WTC11 (cell line): ENCODE data around the gene ARL15. TPM values are rescaled to one million over a fixed set of nuclear protein-coding genes. Genes with fewer than 3 reads are reported as not detected.

Source experiments
- ATAC-seq: fragments of 200-7000 bp; cut with Tn5 transposase; 2 replicates; pipeline ENCODE4 v1.10.0; 2021; ENCODE audit warnings: mild to moderate bottlenecking, moderate library complexity
- CTCF ChIA-PET: fragments of 300-600 bp; sonication (Branson Sonifier 250); formaldehyde crosslinking; loops from one replicate; lab custom pipeline; 2021; ENCODE audit warnings: antibody characterized with exemption; lab: Charles Lee
- POLR2A ChIA-PET: fragments of 350-600 bp; sonication (Branson Sonifier 250); formaldehyde crosslinking; loops from one replicate; lab custom pipeline; 2021; ENCODE audit warnings: antibody characterized with exemption; lab: Charles Lee
- DNase-seq: peaks from one replicate; pipeline ENCODE4 v3.0.0; 2021; ENCODE audit warnings: low spot score
- H3K27ac Mint-ChIP-seq: 2 replicates; pipeline ENCODE4 v1.8.0; 2021; ENCODE audit warnings: mixed read lengths
- H3K27me3 Mint-ChIP-seq: 2 replicates; pipeline ENCODE4 v1.8.0; 2021; ENCODE audit warnings: low read depth, mild to moderate bottlenecking, moderate library complexity, mixed read lengths
- H3K36me3 Mint-ChIP-seq: 2 replicates; pipeline ENCODE4 v1.8.0; 2021; ENCODE audit warnings: mixed read lengths
- H3K4me1 Mint-ChIP-seq: 2 replicates; pipeline ENCODE4 v1.8.0; 2022; ENCODE audit warnings: mixed read lengths
- H3K4me3 Mint-ChIP-seq: 2 replicates; pipeline ENCODE4 v1.8.0; 2021; ENCODE audit warnings: mild to moderate bottlenecking, moderate library complexity, mixed read lengths
- H3K9me3 Mint-ChIP-seq: 2 replicates; pipeline ENCODE4 v1.8.0; 2021; ENCODE audit warnings: mixed read lengths
- AR ChIP-seq: fragments of 250-450 bp; sonication (Bioruptor Pico); IDR thresholded peaks from 2 replicates; pipeline ENCODE4 v1.9.0; 2021; ENCODE audit warnings: mild to moderate bottlenecking
- ATF3 ChIP-seq: sonication (generic); formaldehyde crosslinking; conservative IDR thresholded peaks from 2 replicates; pipeline ENCODE4 v1.8.1; 2022; ENCODE audit warnings: mild to moderate bottlenecking, missing genetic modification reagents
- CBFB ChIP-seq: sonication (generic); formaldehyde crosslinking; IDR thresholded peaks from 2 replicates; pipeline ENCODE4 v1.8.1; 2022; ENCODE audit warnings: mild to moderate bottlenecking, low read depth, missing genetic modification reagents
- E2F4 ChIP-seq: sonication (generic); formaldehyde crosslinking; IDR thresholded peaks from 2 replicates; pipeline ENCODE4 v1.8.1; 2022; ENCODE audit warnings: low read depth, mild to moderate bottlenecking, moderate library complexity, missing genetic modification reagents, borderline replicate concordance
- EMX1 ChIP-seq: fragments of 250-450 bp; sonication (Bioruptor Pico); IDR thresholded peaks from 2 replicates; pipeline ENCODE4 v1.8.0; 2021; ENCODE audit warnings: mild to moderate bottlenecking
- ESRRA ChIP-seq: sonication (generic); formaldehyde crosslinking; IDR thresholded peaks from 2 replicates; pipeline ENCODE4 v1.8.1; 2022; ENCODE audit warnings: mild to moderate bottlenecking, missing genetic modification reagents, borderline replicate concordance
- IRF1 ChIP-seq: sonication (generic); formaldehyde crosslinking; IDR thresholded peaks from 2 replicates; pipeline ENCODE4 v1.8.0; 2023; ENCODE audit warnings: missing genetic modification reagents
- MXD4 ChIP-seq: fragments of 250-450 bp; sonication (Bioruptor Pico); IDR thresholded peaks from 2 replicates; pipeline ENCODE4 v1.8.0; 2021; ENCODE audit warnings: mild to moderate bottlenecking, moderate library complexity, borderline replicate concordance
- NFE2L1 ChIP-seq: sonication (generic); formaldehyde crosslinking; IDR thresholded peaks from 2 replicates; pipeline ENCODE4 v1.8.1; 2023; ENCODE audit warnings: missing genetic modification reagents
- NR3C1 ChIP-seq: sonication (generic); formaldehyde crosslinking; conservative IDR thresholded peaks from 2 replicates; pipeline ENCODE4 v1.8.1; 2023; ENCODE audit warnings: low read depth, mild to moderate bottlenecking, missing genetic modification reagents
- SMAD4 ChIP-seq: sonication (generic); formaldehyde crosslinking; IDR thresholded peaks from 2 replicates; pipeline ENCODE4 v1.8.0; 2022; ENCODE audit warnings: mild to moderate bottlenecking, missing genetic modification reagents
- SOX15 ChIP-seq: fragments of 250-450 bp; sonication (Bioruptor Pico); IDR thresholded peaks from 2 replicates; pipeline ENCODE4 v1.9.0; 2021; ENCODE audit warnings: mild to moderate bottlenecking
- STAT6 ChIP-seq: sonication (generic); formaldehyde crosslinking; conservative IDR thresholded peaks from 2 replicates; pipeline ENCODE4 v1.8.1; 2023; ENCODE audit warnings: mild to moderate bottlenecking, low read depth, missing genetic modification reagents, moderate library complexity
- ZNF138 ChIP-seq: sonication (generic); formaldehyde crosslinking; conservative IDR thresholded peaks from 2 replicates; pipeline ENCODE4 v1.8.1; 2022; ENCODE audit warnings: mild to moderate bottlenecking, moderate library complexity, missing genetic modification reagents
- ZNF232 ChIP-seq: sonication (generic); formaldehyde crosslinking; IDR thresholded peaks from 2 replicates; pipeline ENCODE4 v1.8.0; 2022; ENCODE audit warnings: mild to moderate bottlenecking, missing genetic modification reagents
- ZNF416 ChIP-seq: fragments of 250-450 bp; sonication (Bioruptor Pico); IDR thresholded peaks from 2 replicates; pipeline ENCODE4 v1.9.0; 2021; ENCODE audit warnings: mild to moderate bottlenecking, inconsistent platforms
- ZSCAN18 ChIP-seq: fragments of 250-450 bp; sonication (Bioruptor Pico); IDR thresholded peaks from 2 replicates; pipeline ENCODE4 v2.1.2; 2022; ENCODE audit warnings: mild to moderate bottlenecking, moderate library complexity
- total RNA-seq: library from RNA; stranded (reverse); gene quantifications from 3 replicates; pipeline ENCODE4 v1.2.3, GENCODE V29; 2021

ARL15 gene
- total RNA-seq, 1 experiment from 2014 or later = 20.1 TPM

GRCh38 chr5:54261596-54261995 lies 48.8 kb downstream of the ARL15 start:
- DNase-seq = no peak
- H3K36me3 Mint-ChIP-seq = no peaks in the 10 kb centered on the region

GRCh38 chr5:54259981-54260380 lies 50.4 kb downstream of the ARL15 start:
- no peaks in the 10 kb centered on the region for H3K9me3 Mint-ChIP-seq
- TF ChIP-seq ZSCAN18 (CRISPR knock-in tag) (no peak), AR (CRISPR knock-in tag) (no peak)
- POLR2A ChIA-PET = no interaction called here
- CTCF ChIA-PET = interaction anchor here (0.5 to 0.7 kb wide), 2 partner anchors 16 to 26 kb away, joined by 3 to 4 read pairs; no protein-coding TSS in a partner anchor
- DNase-seq (no peak), ATAC-seq (no peak; the same call in 1 of the 2 replicates)
- H3K36me3 Mint-ChIP-seq = no peaks in the 10 kb centered on the region
- H3K4me3 Mint-ChIP-seq = no peak overlapping the region
- peaks cover 32% of the 10 kb centered on the region for H3K4me1 Mint-ChIP-seq
- H3K27me3 Mint-ChIP-seq = no peaks in the 10 kb centered on the region
- H3K27ac Mint-ChIP-seq = peak overlapping the region; percentile 45

More at GRCh38 chr5:54261596-54261995, 48.8 kb downstream of the ARL15 start:
- H3K27me3 Mint-ChIP-seq = no peaks in the 10 kb centered on the region
- ChIA-PET CTCF (no interaction called here), POLR2A (no interaction called here)
- H3K27ac Mint-ChIP-seq = no peak overlapping the region
- TF ChIP-seq NFE2L1 (no peak), E2F4 (CRISPR knock-in tag) (no peak), STAT6 (no peak), CBFB (CRISPR knock-in tag) (no peak), SMAD4 (no peak), MXD4 (CRISPR knock-in tag) (no peak), IRF1 (CRISPR knock-in tag) (no peak), ZNF416 (CRISPR knock-in tag) (no peak), ZNF232 (CRISPR knock-in tag) (no peak), ZNF138 (no peak), ESRRA (no peak), NR3C1 (CRISPR knock-in tag) (no peak), ATF3 (no peak), SOX15 (CRISPR knock-in tag) (no peak), EMX1 (CRISPR knock-in tag) (no peak)
- no peak for ATAC-seq
- H3K9me3 Mint-ChIP-seq = no peaks in the 10 kb centered on the region
- no peak overlapping the region for H3K4me3 Mint-ChIP-seq
- peaks cover 37% of the 10 kb centered on the region for H3K4me1 Mint-ChIP-seq
